Activated B cell treated with CpG ODN at 0.5 μM for 24 hours (primary cell): Measurements from ENCODE around the gene ERMAP. TPM values are rescaled to one million over a fixed set of nuclear protein-coding genes. Genes with fewer than 3 reads are reported as not detected.
A peak's percentile ranks its signal among the peaks of the same experiment; 100 is the strongest.

Experiments
- ATAC-seq: fragments of 200-7000 bp; cut with Tn5 transposase; one replicate; pipeline ENCODE4 v1.10.0; 2021; ENCODE audit warnings: low read depth, mild to moderate bottlenecking, moderate library complexity
- CTCF ChIA-PET: fragments of 350-600 bp; sonication (Branson Sonifier 250); formaldehyde crosslinking; loops from one replicate; lab custom pipeline; 2021; ENCODE audit warnings: antibody characterized with exemption; lab: Charles Lee
- POLR2A ChIA-PET: fragments of 350-600 bp; sonication (Branson Sonifier 250); formaldehyde crosslinking; loops from one replicate; lab custom pipeline; 2021; ENCODE audit warnings: antibody characterized with exemption; lab: Charles Lee
- DNase-seq: peaks from one replicate; pipeline ENCODE4 v3.0.0; 2022
- H3K27ac Mint-ChIP-seq: one replicate; pipeline ENCODE4 v1.8.0; 2020; ENCODE audit warnings: mixed read lengths
- H3K27me3 Mint-ChIP-seq: one replicate; pipeline ENCODE4 v1.8.0; 2021; ENCODE audit warnings: mixed read lengths
- H3K36me3 Mint-ChIP-seq: one replicate; pipeline ENCODE4 v1.8.0; 2021; ENCODE audit warnings: low read depth, mixed read lengths
- H3K4me1 Mint-ChIP-seq: one replicate; pipeline ENCODE4 v1.8.0; 2021; ENCODE audit warnings: mixed read lengths
- H3K4me3 Mint-ChIP-seq: one replicate; pipeline ENCODE4 v1.8.0; 2020; ENCODE audit warnings: mild to moderate bottlenecking, mixed read lengths
- H3K9me3 Mint-ChIP-seq: one replicate; pipeline ENCODE4 v1.8.0; 2020; ENCODE audit warnings: mixed read lengths
- intact Hi-C: fragments of 100-400 bp; cut with micrococcal nuclease; formaldehyde crosslinking; loops from one replicate; pipeline ENCODE4 v1.15.1; 2024
- total RNA-seq: library from RNA; stranded (reverse); gene quantifications from 2 replicates; pipeline ENCODE4 v1.2.3, GENCODE V29; 2022
- TF ChIP-seq, protein P1 (sequence below): fragments of 200-600 bp; IDR thresholded peaks from one replicate; pipeline ENCODE4 v1.8.0; 2022; ENCODE audit warnings: antibody characterized with exemption, mild to moderate bottlenecking

ERMAP gene
- total RNA-seq, 1 donor from 2014 or later, result 10.7 TPM

DNA sequence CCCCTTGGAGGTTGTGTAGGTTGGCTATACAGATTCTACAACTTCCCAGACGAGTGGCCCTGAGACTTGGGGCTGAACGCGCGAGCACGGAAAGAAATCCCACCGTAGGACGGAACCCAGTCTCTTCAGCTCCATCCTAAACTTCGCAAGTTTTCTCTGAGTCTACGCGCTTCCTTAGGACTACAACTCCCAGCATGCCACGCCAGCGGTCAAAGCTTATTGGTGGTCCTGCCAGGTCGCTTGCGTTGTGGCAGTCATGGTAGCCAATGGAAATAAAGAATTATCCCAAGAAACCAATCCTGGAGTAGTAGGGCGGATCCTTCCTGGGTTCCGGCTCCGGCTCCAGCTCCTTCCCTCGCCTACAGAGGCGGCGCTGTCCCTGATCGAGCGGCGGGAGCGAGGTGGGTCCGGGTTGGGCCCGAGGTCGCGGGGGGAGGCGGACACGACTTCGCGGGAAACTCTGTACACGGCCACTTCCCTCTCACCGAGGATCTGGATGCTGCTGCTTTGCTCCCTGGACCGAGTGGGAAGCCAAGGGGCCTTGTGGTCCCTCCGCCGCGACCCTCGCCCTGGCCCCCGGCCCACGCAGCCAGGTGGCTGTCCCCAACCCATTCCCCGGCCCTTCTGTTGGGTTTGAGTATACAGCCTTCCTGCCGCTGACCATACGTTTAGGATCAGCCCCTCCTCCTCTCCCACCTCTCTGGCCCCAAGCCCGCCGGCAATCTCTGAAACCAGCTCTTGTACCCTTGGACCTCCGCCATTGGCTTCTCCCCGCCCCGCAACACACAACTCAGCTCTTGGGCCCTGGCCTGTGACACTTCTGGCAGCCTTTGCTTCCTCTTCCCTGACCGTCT lies 29.6 kb downstream of the ERMAP start, which contains the start of gene ZNF691:
Gene ZNF691 (plus strand): TSS at position 357 of the 854 bp plus-strand sequence. CDS start 3,046 bp downstream, outside the sequence.
- CTCF ChIA-PET, result interaction anchor here (0.6 to 2.4 kb wide), 8 partner anchors 8 to 917 kb away, joined by 3 to 17 read pairs (median 4); no protein-coding TSS in a partner anchor
- DNase-seq (peak; percentile 63), ATAC-seq (peak; percentile 97)
- H3K36me3 Mint-ChIP-seq, result peaks cover 35% of the 10 kb centered on the region
- POLR2A ChIA-PET, result interaction anchor here (0.5 to 2.6 kb wide), 20 partner anchors 8 to 803 kb away, joined by 3 to 24 read pairs (median 4); partner anchors contain the start of genes C1orf50, CFAP57, EBNA1BP2 and ELOVL1
- intact Hi-C loops, result loop anchor here (1.0 to 5.0 kb wide), 6 partner anchors 29 to 326 kb away; partner anchors contain the start of genes C1orf50, CFAP57, EBNA1BP2 and ERMAP
- peaks cover 43% of the 10 kb centered on the region for H3K4me1 Mint-ChIP-seq
- peak within 1 kb of the TSS; percentile 83 for H3K27ac Mint-ChIP-seq
- TF ChIP-seq, protein P1, sequence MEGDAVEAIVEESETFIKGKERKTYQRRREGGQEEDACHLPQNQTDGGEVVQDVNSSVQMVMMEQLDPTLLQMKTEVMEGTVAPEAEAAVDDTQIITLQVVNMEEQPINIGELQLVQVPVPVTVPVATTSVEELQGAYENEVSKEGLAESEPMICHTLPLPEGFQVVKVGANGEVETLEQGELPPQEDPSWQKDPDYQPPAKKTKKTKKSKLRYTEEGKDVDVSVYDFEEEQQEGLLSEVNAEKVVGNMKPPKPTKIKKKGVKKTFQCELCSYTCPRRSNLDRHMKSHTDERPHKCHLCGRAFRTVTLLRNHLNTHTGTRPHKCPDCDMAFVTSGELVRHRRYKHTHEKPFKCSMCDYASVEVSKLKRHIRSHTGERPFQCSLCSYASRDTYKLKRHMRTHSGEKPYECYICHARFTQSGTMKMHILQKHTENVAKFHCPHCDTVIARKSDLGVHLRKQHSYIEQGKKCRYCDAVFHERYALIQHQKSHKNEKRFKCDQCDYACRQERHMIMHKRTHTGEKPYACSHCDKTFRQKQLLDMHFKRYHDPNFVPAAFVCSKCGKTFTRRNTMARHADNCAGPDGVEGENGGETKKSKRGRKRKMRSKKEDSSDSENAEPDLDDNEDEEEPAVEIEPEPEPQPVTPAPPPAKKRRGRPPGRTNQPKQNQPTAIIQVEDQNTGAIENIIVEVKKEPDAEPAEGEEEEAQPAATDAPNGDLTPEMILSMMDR, result no peak
- H3K9me3 Mint-ChIP-seq, result no peaks in the 10 kb centered on the region
- H3K27me3 Mint-ChIP-seq, result no peaks in the 10 kb centered on the region
- H3K4me3 Mint-ChIP-seq, result peak within 1 kb of the TSS; percentile 94

DNA sequence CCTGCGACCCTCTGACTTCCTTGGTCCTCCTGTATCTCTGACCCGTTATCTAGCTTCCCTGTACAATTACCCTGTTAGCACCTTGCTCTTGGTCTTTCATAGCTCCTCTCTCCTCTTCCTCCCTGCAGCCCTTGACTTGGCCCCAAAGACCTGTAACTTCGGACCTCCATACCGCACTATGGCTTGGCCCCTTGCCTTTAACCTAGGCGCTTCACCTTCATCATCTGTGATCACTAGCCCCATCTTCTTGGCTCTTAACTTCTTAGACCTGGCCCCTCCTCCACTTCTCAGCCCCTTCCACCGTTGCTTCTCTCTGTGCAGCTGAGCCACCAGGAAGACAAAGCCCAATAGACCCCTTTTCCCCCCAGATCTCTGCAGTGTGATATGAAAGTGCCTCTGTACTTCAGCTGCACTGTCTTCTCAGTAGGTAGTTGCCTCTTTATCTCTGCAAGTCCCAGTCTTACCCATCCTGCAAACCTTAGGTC lies 30.2 kb downstream of the ERMAP start:
- intact Hi-C loops, result loop anchor here (5.0 kb wide), 1 partner anchor 75 kb away; no protein-coding TSS in a partner anchor
- Mint-ChIP-seq H3K4me3 (peak overlapping the region; percentile 94), H3K27ac (peak overlapping the region; percentile 73), H3K9me3 (no peaks in the 10 kb centered on the region), H3K27me3 (no peaks in the 10 kb centered on the region), H3K36me3 (peaks cover 37% of the 10 kb centered on the region), H3K4me1 (peaks cover 49% of the 10 kb centered on the region)
- no peak for DNase-seq
- CTCF ChIA-PET, result interaction anchor here (1.2 to 2.4 kb wide), 5 partner anchors 9 to 226 kb away, joined by 3 to 17 read pairs (median 4); no protein-coding TSS in a partner anchor
- no peak for ATAC-seq
- TF ChIP-seq, protein P1, result no peak
- POLR2A ChIA-PET, result interaction anchor here (1.2 to 2.6 kb wide), 9 partner anchors 8 to 189 kb away, joined by 3 to 24 read pairs (median 7); partner anchors contain the start of genes C1orf50, ERMAP, P3H1 and PPIH

DNA sequence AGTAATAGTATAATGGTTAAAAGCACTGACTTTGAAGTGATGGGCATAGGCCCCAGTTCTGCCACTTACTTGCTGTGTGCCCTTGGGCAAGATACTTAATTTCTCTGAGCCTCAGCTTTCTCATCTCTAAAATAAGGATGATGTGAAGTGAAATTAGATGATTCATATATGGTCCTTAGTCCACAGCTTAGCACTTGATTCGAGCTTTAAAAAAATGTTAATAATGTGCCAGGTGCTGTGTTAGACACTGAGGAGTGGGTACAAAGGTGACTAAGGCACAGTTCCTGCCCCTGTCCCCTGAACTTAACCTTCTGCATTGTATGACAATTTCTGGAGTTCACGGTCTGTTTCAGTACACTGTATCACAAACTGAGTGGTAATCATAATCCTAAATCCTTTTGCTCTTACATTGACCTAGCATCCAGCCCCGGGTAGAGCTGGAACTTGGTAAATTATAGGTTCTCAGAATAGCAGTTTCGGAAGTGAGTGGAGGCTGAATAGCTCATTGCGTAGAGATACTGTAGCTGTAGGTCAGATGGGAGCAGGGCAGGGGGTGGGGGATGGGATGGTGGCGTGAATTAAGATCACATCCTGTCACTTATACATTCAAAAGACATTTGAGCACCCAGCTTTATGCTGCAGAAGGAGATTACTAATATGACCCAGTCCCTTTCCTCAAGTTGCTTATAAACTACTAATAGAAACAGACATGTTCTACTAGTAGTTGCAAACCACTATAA lies 31.0 kb downstream of the ERMAP start:
- ChIA-PET POLR2A (interaction anchor here (0.9 to 2.6 kb wide), 4 partner anchors 9 to 81 kb away, joined by 3 to 24 read pairs (median 8); partner anchors contain the start of genes C1orf50, P3H1 and SVBP), CTCF (no interaction called here)
- H3K9me3 Mint-ChIP-seq, result no peaks in the 10 kb centered on the region
- no peaks in the 10 kb centered on the region for H3K27me3 Mint-ChIP-seq
- ATAC-seq (no peak), DNase-seq (no peak)
- H3K4me3 Mint-ChIP-seq, result peak overlapping the region; percentile 94
- H3K27ac Mint-ChIP-seq, result peak overlapping the region; percentile 73
- TF ChIP-seq, protein P1, result no peak
- H3K4me1 Mint-ChIP-seq, result peaks cover 56% of the 10 kb centered on the region
- peaks cover 40% of the 10 kb centered on the region for H3K36me3 Mint-ChIP-seq
- intact Hi-C loops, result loop anchor here (5.0 kb wide), 1 partner anchor 74 kb away; no protein-coding TSS in a partner anchor

DNA sequence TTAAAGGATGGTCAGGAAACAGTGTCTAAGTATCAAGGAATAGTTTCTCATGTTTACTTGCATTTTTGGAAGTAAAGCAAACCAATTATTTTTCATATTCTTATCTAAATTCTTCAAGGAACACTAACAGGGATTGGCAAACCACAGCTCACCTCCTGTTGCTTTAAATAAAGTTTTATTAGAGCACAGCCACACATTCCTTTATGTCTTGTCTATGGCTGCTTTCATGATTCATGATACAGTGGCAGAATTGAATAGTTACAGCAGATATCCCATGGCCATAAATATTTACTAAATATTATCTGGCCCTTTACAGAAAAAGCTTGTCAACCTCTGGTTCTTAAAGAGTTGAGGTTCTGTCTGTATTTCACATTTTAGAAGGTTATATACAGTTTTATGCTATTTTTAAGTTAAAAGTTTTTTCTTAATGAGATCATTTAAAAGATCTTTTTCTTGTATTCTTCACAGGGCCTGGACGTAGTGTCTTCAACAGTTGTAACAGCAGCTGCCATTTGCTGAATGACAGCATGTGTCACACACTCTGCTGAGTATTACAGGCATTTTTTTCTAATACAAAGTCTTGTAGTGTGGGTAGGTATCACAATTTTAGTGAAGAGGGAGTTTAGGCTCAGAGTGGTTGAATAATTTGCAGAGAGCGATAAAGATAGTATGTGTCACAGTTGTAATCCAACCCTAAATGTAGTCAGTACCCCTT lies 32.1 kb downstream of the ERMAP start:
- intact Hi-C loops, result loop anchor here (5.0 kb wide), 1 partner anchor 73 kb away; no protein-coding TSS in a partner anchor
- POLR2A ChIA-PET, result no interaction called here

More for the DNA sequence above, 32.1 kb downstream of the ERMAP start:
- CTCF ChIA-PET, result no interaction called here
- TF ChIP-seq, protein P1, result no peak
- Mint-ChIP-seq H3K9me3 (no peaks in the 10 kb centered on the region), H3K27ac (no peak overlapping the region), H3K27me3 (no peaks in the 10 kb centered on the region), H3K4me3 (no peak overlapping the region), H3K36me3 (peaks cover 37% of the 10 kb centered on the region), H3K4me1 (peaks cover 65% of the 10 kb centered on the region)
- no peak for DNase-seq
- ATAC-seq, result no peak
